ENCODE data around the gene NEU1. TPM values are rescaled to one million over a fixed set of nuclear protein-coding genes. Genes with fewer than 3 reads are reported as not detected.

The NEU1 gene
- total RNA-seq, 1 experiment from 2014 or later: 34.3 TPM

- Histone ChIP-seq H3K27ac (ENCODE audit: low read depth, low read length, poor library complexity, severe bottlenecking) (no peak overlapping the region), H3K36me3 (ENCODE audit: insufficient read depth, low read length, poor library complexity, severe bottlenecking) (peaks cover 13% of the 10 kb centered on the region), H3K27me3 (replicated peaks; ENCODE audit: insufficient read depth, low read depth, low read length, poor library complexity) (no peaks in the 10 kb centered on the region), H3K9me3 (ENCODE audit: low read depth, low read length, poor library complexity, severe bottlenecking) (no peaks in the 10 kb centered on the region), H3K4me1 (ENCODE audit: insufficient read depth, low read length, poor library complexity, severe bottlenecking) (no peaks in the 10 kb centered on the region), H3K4me3 (ENCODE audit: low read depth, low read length, poor library complexity, severe bottlenecking) (no peak overlapping the region)
- CTCF ChIA-PET: interaction anchor here (0.6 kb wide), 1 partner anchor 477 kb away, joined by 3 read pairs; no protein-coding TSS in a partner anchor
- intact Hi-C loops (cut with micrococcal nuclease; ENCODE audit: unreplicated experiment): no loop called here
- POLR2A ChIA-PET (ENCODE audit: low non-redundant PET): no interaction called here
- TF ChIP-seq EZH2 (IDR thresholded peaks at IDR 0.05; ENCODE audit: borderline replicate concordance, low read depth, low read length, poor library complexity, severe bottlenecking) (no peak), CTCF (conservative IDR thresholded peaks at IDR 0.05; ENCODE audit: low read depth, low read length) (no peak)
- DNase-seq (ENCODE audit: low spot score): no peak
- no TSS peak for BruUV-seq (replicated peaks)
Observed at GRCh38 chr6:31875877-31876276, 13.3 kb upstream of the NEU1 start.

- H3K27me3 ChIP-seq (replicated peaks; ENCODE audit: insufficient read depth, low read depth, low read length, poor library complexity): no peaks in the 10 kb centered on the region
- no peaks in the 10 kb centered on the region for H3K9me3 ChIP-seq (ENCODE audit: low read depth, low read length, poor library complexity, severe bottlenecking)
- TF ChIP-seq EZH2 (IDR thresholded peaks at IDR 0.05; ENCODE audit: borderline replicate concordance, low read depth, low read length, poor library complexity, severe bottlenecking) (no peak), CTCF (conservative IDR thresholded peaks at IDR 0.05; ENCODE audit: low read depth, low read length) (no peak)
- intact Hi-C loops (cut with micrococcal nuclease; ENCODE audit: unreplicated experiment): no loop called here
- ChIA-PET CTCF (no interaction called here), POLR2A (ENCODE audit: low non-redundant PET) (interaction anchor here (0.7 kb wide), 1 partner anchor 211 kb away, joined by 6 read pairs; no protein-coding TSS in a partner anchor)
- no peak for DNase-seq (ENCODE audit: low spot score)
- H3K36me3 ChIP-seq (ENCODE audit: insufficient read depth, low read length, poor library complexity, severe bottlenecking): peaks cover 5% of the 10 kb centered on the region
- no TSS peak for BruUV-seq (replicated peaks)
- no peak overlapping the region for H3K27ac ChIP-seq (ENCODE audit: low read depth, low read length, poor library complexity, severe bottlenecking)
- no peak overlapping the region for H3K4me3 ChIP-seq (ENCODE audit: low read depth, low read length, poor library complexity, severe bottlenecking)
- H3K4me1 ChIP-seq (ENCODE audit: insufficient read depth, low read length, poor library complexity, severe bottlenecking): no peaks in the 10 kb centered on the region
Observed at GRCh38 chr6:31874836-31875572, 12.4 kb upstream of the NEU1 start.

GRCh38 chr6:31874084-31874670, 11.6 kb upstream of the NEU1 start:
- no TSS peak for BruUV-seq (replicated peaks)
- Histone ChIP-seq H3K27me3 (replicated peaks; ENCODE audit: insufficient read depth, low read depth, low read length, poor library complexity) (no peaks in the 10 kb centered on the region), H3K36me3 (ENCODE audit: insufficient read depth, low read length, poor library complexity, severe bottlenecking) (no peaks in the 10 kb centered on the region), H3K4me3 (ENCODE audit: low read depth, low read length, poor library complexity, severe bottlenecking) (no peak overlapping the region), H3K9me3 (ENCODE audit: low read depth, low read length, poor library complexity, severe bottlenecking) (no peaks in the 10 kb centered on the region), H3K27ac (ENCODE audit: low read depth, low read length, poor library complexity, severe bottlenecking) (no peak overlapping the region), H3K4me1 (ENCODE audit: insufficient read depth, low read length, poor library complexity, severe bottlenecking) (no peaks in the 10 kb centered on the region)
- intact Hi-C loops (cut with micrococcal nuclease; ENCODE audit: unreplicated experiment): no loop called here
- TF ChIP-seq EZH2 (IDR thresholded peaks at IDR 0.05; ENCODE audit: borderline replicate concordance, low read depth, low read length, poor library complexity, severe bottlenecking): no peak
- no peak for TF ChIP-seq CTCF (conservative IDR thresholded peaks at IDR 0.05; ENCODE audit: low read depth, low read length)
- ChIA-PET POLR2A (ENCODE audit: low non-redundant PET) (interaction anchor here (0.7 kb wide), 1 partner anchor 210 kb away, joined by 6 read pairs; no protein-coding TSS in a partner anchor), CTCF (no interaction called here)
- DNase-seq (ENCODE audit: low spot score): no peak

Data from A673 (cell line).